ENCODE measurements around the gene BMP2.

BMP2 gene

DNA sequence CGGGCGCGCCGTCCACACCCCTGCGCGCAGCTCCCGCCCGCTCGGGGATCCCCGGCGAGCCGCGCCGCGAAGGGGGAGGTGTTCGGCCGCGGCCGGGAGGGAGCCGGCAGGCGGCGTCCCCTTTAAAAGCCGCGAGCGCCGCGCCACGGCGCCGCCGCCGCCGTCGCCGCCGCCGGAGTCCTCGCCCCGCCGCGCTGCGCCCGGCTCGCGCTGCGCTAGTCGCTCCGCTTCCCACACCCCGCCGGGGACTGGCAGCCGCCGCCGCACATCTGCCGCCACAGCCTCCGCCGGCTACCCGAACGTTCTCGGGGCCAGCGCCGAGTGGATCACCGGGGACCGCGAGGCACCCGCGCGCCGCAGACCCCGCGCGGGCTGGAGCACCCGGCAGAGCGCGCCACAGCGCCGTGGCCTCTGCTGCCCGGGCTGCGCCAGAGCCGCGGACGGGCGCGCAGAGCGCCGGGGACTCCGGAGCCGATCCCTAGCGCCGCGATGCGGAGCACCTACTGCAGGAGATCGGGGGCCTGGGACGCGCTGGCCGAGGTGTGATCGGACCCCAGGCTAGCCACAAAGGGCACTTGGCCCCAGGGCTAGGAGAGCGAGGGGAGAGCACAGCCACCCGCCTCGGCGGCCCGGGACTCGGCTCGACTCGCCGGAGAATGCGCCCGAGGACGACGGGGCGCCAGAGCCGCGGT is at the start of gene BMP2:
TSS of gene BMP2 (plus strand) at position 151 of the 692 bp plus-strand sequence. CDS start 2,441 bp downstream, outside the sequence.
- no peak for DNase-seq

DNA sequence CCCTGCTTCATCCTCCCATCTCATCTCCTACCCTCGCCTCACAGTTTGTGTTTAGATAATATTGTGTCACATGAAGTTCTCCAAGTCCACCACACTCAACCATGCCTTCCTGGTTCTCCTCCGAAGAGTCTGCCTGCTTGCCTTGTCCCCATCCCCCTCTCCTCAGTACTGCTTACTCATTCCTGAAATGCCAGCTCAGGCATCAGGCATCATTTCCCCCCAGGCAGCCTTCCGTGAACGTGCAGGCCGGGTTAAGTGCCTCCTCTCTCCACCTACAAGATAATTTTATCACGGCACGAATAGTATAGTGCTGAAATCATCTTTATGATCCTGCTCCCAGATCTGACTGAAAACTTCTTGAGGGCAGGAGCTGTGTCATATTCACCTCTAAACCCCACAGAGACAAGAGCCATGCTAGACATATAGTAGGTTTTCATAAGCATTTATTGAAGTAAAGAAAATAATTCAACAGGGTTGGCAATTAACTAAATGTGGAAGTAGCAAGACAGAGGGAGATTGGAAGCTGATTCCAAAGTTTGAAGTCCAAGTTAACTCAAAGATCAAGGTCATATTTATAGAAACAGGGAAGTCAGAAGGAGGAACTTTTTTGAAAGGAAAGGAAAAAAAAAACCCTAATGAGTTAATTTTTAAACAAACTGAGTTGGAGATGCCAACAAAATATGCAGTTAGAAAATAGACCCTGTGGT is 48.7 kb upstream of the BMP2 start:
- DNase-seq: no peak

DNA sequence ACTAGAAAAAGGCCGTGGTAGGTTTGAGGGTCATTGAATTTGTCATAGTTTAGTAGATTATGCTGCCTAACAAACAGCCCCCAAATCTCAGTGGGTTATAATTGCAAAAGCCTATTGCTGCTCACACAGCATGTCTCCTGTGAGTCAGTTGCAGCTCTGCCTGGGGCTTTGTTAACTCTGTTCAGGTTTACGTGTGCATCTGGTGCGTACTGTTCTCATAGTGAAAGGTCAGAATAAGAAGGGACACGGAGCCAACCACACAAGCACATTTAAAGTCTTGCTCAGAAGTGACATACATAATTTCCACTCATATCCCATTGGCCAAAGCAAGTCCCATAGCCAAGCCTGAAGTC is 48.1 kb upstream of the BMP2 start:
- DNase-seq: no peak

DNA sequence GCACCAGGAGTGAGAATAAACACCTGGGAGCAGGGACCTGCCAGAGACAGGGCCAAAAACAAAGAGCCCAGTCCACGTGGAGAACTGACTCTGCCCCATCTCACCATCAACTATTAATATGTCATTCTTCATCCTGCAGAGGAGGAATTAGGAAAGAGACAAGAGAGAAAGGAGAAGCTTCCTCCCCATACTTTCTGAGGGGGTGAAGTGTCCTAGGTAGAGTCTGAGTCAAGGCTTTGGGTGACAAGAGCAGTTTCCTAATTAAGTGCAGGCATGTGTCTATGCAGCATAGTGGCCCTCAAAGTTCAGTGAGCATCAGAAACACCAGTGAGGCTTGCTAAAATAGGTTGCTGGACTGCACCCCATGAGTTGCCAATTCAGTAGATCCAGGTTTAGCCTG is 40.7 kb upstream of the BMP2 start:
- no peak for DNase-seq

DNA sequence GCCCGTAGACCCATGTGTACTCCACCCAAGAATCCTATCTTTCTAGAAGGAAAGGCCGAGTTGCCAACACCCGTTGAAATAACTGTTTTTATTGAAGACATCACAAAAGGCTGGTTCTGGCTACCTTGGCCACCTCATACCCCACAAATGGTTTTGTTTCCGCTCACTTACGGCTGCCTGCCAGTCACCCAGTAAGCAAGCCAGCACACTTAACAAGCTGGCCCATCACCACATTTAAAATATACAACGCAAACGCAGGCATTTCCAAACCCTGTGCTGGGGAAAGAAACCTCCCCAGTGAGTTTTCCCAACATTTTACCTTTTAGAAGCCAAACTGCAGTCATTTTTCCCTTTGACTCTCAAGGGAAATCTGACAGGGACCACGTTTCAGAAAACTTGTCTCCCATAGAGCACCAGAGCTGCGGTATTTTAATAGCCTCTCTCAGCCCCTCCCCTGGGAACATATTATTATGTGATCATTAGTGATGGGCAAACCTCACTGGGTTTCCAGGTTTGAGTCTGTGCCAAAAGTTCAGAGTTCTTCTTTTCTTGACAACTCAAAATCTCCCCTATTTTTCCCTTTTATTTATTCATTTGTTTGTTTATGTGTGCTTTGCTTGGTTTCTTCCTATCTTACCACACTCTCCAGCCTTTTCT is 36.7 kb upstream of the BMP2 start:
- DNase-seq: no peak

DNA sequence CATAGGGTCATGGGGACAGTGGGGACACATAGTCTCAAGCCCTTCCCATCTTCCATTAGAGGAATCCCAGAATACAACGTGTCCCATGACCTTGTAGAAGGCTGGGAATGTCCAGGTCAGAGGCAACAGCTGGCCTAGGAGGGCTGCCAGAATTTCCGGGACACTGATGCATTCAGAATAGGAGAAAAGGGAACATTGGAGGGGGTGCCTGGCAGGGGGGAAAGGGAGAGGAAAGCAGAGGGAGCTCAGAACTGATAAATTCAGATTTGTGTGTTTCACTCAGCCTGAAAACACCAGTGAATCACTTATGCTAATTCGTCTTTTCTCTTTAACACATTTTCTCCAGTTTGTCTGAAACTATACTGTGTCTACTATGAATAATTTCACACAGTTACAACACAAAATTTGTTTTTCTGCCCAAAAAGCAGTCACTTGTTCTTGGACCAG is 35.5 kb upstream of the BMP2 start:
- no peak for DNase-seq

DNA sequence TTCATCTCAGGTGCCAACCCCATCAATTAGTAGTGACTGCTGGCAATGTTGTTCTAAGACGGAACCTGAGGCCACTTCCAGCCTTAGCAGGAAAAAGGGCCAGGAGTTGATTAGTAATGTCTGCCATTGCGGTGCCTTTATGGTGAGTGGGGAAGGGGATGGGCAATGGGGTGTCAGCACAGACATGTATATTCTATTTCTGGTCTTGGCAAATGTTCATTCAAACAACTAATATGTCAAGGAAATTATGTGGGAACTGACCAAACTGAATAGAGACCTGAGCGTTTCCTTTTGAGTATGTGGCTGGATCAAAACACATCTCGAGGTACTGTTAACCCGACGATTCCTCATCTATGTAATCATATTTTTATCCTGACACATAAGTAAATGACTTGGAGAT is 34.6 kb upstream of the BMP2 start:
- DNase-seq: no peak

DNA sequence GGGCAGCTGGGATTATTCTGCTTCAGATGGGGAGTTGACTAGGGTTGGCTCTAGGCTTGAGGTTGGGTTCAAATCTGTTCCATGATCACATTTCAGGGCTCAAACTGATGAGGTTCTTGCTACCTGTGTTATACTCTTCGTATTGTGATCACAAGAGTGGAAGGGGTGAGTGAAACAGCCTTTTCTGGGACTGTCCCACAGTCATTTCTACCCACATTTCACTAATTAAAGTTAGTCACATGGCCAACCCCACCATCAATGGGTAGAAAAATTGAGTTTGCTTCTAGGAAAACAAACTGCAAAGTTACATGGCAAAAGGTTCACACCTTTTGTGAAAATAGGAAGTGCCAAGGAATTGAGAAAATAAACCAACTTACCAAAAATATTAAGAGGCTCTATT is 33.5 kb upstream of the BMP2 start:
- no peak for DNase-seq

DNA sequence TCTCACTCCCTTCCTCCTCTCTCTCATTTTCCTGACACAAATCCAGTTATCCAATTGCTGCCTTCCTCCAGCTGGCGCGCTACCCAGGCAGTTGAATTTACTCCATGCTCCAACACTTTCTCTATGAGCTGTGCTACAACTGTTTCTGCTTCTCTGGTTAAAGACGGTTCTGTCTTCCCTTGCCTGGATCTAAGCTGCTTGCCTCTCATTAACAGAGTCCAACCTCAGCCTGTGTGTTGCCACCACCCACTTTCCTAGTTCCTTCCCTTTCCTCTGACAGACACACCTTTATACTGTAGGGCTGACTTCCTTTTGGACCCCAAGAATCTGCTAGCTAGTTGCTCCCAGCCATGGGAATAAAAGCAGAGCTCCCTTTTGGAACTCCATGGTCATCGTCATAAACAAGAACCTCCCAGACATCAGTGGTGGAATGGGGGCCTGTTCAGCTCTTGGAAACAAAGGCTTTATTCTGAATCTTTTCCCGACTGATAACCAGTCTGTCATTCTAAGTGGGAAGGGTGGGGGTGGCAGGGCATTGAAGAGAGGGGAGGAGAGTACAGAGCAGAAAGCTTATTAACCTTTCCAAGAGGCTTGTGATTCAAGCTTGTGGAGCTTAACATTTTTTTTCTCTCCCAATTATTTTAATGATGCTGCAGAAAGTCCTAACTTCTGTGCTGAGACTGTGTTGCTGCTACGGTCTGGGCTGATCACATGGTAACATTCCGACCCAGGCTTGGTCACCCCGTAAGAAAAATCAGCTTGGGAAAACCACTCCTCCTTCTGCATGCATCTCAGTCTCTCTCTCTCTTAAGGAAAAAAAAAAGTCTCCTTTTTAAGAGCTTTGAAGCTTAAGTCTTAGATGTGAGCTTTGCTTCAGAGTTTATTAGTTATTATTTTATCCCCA is 31.3 kb upstream of the BMP2 start:
- no peak for DNase-seq

DNA sequence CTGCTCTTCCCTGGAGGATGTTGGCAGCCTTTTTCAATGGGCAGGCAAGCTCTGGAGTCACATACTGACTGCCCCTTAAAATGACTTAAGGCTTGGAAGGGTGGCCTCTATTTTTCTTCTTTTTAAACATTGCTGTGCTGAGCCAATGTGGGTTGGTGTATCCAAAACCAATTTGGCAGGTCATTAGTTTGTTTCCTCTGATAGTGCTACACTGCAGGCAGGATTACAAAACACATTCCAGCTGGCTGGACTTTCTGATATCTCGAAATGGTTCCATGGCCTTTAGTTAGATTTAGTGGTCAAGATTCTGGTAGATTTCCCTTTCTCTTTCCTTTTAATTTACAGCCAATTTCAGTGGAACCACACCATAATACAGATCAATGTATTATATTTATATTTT is 28.1 kb upstream of the BMP2 start:
- DNase-seq: no peak

DNA sequence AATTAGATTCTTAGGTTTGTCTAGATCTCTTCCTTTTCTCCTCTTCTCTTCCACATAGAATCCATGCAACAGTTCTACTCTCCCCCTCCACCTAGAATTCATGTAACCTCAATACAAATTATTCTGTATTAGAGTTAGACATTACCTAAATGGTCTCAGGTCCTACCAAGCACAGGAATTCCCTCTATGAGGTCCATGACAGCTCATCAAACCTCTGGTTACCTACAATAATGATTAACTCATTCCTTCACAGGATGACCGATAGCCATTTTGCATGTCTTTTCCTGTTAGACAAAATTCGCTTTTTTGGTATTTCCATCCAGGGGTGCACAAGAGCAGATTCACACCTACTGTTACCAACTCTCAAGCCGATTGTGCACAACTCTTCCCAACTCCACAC is 27.4 kb upstream of the BMP2 start:
- DNase-seq: no peak

DNA sequence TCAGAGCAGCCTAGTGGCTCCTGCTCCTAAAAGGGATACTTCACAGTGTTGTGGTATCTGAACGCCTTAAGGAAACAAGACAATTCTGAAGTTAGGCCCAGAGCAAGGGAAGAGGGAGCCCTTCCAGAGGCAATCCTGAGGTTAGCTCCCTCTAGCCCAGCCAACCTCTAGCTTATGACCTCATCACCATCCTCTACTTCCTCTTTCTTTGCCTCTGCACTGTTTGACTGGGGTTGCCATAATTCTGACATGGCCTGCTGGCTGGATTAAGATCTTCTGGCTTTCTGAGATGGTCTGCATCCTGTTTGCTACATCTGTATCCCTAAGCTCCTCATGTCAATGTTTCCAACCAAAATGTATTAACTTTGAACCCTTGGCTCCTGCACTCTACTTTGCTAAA is 23.3 kb upstream of the BMP2 start:
- no peak for DNase-seq

DNA sequence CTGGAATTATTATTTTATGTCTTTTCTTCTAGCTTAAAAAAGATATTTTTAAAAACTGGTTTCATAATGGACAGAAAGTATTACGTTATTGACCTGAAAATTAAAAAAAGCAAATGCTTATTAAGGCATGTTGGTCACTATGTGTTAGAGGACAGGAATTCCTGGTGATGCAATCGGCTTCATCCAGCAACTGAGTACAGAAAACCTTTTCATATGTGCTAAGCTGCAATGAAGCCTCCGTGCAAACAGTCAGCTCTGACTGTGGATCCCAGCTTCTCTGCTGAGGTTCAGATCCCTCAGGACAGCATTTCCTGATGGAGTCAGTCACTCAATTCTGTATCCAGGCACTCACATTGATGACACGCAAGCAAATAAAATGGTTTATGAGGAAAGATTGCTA is 22.7 kb upstream of the BMP2 start:
- DNase-seq: no peak

DNA sequence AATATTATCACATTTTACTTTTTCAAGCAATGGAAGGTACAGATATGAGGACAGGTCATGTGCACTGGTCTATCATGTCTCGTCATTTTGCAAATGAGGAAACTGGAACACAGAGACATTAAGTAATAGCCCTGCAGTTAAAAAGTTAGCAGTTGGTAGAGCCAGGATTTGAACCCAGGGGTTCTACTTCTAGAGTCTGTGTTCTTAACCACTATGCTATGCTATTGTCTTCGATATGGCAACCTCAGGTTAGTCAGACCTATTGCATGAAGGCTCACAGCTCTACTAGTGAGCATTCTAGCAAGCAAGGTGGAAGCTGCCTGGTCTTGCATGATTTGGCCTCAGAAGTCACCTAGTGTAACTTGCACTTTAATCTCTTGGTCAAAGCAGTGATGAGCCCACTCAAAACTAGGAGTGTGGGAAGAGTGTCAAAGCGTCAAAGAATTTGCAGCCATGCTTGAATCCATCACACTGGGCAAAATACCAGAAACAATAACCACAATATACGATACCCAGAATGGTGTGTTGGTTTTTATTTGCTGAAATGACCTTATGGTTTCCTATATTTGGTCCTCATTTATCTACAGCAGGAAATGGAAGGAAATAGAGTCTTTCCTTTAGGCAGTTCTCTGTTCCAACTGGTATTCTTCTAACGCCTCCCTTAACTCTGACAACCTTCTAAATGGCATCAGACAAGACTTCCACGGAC is 20.4 kb upstream of the BMP2 start:
- no peak for DNase-seq

DNA sequence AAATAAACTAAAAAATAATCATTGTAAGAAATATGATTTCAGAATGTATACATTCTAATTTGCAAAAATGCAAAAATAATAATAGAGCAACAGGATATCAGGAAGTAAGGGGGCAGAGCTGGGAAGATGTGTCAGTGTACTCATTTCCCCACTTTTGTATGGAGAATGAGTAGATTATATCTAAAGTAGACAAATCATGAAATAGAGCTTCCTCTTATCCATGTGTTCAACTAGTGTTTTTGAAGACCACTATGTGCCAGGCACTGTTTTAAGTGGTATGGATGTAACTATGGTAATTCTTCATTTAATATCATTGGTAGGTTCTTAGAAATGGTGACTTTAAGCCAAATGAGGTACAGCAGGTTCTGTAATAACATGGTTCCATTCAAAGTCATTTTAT is 17.0 kb upstream of the BMP2 start:
- no peak for DNase-seq

DNA sequence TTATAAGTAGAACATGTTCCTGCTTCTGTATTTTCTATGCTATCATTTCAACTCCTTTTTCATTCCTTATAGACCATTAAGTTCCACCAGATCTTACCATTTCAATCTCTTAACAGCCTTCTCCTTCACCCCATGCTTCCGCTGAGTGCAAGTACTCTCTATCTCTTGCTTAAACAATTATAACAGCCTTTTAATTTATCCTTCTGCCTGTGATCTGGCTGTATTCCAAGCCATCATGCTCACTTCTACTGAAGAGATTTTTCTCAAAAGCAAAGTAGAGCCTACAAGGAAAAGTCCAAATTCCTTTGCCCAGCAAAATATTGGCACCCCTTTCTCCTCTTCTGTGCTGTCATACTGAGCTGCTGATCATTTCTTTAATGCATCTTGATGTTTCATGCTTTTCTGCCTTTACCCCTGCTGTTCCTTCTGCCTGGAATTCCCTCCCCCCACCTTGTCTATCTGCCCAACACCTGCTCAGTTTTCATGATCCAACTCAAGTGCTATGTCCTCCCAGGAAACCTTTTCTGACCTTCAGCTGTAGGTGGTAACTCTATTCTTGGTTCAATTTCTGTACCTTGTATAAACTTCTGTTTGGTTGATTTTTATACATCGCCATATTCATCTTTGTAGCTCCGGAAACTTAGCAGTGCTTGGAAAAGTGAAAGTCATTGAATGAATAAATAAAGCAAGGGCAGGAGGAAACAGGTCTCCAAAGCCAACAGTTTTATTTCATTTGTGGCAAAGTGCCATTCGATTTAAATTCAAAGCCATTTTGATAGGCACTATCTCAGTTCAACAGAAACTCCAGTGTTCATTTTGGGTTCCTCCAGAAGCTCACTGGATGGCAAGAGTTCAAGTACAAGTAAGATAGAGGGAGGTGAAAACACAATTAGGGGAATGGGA is 10.5 kb upstream of the BMP2 start:
- DNase-seq: no peak

DNA sequence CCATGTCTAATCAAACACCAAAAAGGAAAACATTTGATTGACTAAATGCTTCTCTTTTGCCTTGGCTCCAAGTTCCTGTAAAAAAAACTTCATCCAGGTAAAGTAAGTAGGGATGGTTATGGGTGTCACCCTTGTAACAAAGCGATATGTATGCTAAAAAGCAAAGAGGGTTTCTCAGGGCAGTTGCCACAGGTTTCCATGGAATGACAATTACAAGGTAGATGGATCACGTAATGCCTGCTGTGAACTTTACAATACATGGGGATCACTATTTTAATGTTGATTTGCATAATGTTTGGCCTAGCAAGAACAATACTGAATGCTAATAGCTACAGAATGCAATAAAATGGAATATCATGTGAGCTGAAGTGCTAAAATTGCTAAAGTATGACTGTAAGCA is 2.9 kb upstream of the BMP2 start:
- DNase-seq: no peak

DNA sequence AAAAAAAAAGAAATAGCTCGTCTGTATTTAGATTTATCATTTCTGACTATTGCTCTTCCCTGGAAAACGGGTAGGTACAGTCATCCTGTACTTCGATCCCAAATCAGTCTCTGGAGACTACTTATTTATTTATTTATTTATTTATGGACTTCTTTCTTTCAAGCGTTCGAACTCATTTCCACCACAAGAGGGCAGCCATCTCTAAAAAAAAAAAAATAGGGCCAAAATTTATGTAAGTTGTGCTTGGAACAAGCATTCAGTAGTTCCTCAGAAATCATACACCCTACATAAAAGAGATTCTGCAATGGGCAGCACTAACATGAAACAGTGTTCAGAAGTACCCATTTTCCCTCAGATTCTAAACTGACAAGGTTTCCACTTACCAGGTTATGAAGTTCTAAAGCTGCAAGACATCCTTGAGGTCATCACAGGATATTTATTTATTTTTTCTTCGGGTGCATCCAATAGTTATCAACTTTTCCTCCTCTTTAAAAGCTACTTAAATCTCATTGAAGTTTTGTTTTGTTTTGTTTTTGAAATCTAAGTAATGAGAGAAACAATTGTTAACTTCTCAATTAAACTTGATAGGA is 1.9 kb upstream of the BMP2 start:
- no peak for DNase-seq

DNA sequence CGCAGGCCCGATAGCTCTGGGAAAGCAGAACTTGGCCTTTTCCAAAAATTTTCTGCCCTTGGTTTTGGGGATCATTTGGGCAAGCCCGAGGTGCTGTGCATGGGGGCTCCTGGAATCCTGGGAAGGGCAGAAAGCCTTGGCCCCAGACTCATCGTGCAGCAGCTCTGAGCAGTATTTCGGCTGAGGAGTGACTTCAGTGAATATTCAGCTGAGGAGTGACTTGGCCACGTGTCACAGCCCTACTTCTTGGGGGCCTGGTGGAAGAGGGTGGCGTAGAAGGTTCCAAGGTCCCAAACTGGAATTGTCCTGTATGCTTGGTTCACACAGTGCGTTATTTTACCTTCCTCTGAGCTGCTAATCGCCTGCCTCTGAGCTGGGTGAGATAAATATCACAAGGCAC is 1.1 kb upstream of the BMP2 start:
- no peak for DNase-seq

DNA sequence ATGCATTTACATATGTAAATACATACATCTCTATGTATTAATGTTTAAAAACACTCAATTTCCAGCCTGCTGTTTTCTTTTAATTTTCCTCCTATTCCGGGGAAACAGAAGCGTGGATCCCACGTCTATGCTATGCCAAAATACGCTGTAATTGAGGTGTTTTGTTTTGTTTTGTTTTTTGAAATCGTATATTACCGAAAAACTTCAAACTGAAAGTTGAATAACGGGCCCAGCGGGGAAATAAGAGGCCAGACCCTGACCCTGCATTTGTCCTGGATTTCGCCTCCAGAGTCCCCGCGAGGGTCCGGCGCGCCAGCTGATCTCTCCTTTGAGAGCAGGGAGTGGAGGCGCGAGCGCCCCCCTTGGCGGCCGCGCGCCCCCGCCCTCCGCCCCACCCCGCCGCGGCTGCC is 355 bp upstream of the BMP2 start:
- no peak for DNase-seq
